Activated CD8-positive, alpha-beta memory T cell treated with anti-CD3 and anti-CD28 coated beads, Interleukin-2, amount 50 U/mL, for 24 hours (primary cell): ENCODE measurements around the gene ATP13A2.

Source experiments
- DNase-seq: peaks from one replicate; pipeline ENCODE4 v3.0.0-alpha.2; 2020; ENCODE audit errors: extremely low read depth

ATP13A2 gene

DNA sequence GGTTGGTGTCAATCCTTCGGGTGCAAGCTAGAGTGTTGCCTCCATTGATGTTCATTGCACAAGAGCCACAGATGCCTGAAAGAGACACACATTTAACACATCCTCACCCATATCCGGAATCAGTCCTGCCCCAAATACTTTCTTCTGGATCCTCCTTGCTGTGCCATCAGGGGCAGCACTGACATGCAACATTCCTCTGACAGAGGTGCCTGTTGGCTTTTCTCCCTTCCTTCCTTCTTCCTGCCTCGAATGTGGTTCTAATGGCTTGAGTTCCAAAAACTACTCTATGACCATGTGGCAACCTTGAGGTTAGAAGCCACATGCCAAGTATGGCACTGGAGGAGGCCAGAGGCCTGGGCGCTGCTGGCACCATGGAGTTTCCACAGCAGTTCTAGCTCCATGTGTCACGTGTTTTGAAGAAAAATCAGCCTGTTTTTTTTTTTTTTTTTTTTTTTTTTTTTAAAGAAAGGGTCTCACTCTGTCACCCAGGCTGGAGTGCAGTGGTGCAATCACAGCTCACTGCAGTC is 17.0 kb upstream of the ATP13A2 start:
- DNase-seq, result no peak

DNA sequence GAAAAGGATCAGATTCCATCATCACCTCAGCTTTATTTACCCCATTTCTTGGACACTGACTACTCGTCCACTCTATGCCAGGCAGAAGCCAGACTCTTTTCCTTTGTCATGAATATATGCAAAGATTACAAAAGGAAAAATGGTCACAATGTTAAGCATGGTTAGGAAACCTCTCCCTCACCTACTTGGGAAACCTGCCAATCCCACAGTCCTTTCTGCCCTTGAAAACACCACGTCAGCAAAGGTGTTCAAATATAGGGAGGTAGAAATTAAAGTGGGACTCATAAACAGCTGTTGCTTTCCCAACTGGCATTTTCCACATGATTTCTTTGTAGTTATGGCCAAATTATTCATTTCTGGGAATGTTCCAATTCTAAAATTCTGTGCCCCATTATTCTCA is 16.2 kb upstream of the ATP13A2 start:
- no peak for DNase-seq

DNA sequence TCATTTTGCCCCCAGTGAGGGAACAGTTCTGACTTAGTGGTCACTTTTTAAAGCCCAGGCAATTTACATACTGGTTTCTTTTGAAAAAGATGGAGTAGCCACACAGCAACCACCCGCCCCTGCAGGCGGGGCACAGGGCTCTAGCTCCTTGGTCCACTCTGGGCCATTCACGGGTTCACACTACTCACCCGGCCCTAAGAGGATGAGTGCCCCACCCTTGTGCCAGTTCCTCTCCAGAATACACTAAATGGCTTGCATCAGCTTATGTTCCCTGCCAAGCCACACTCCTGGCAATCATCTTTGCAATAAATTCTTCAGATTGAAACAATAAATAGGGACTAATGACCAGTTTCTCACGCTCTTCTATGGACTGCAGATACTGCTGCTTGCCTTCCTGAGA is 15.7 kb upstream of the ATP13A2 start:
- no peak for DNase-seq

DNA sequence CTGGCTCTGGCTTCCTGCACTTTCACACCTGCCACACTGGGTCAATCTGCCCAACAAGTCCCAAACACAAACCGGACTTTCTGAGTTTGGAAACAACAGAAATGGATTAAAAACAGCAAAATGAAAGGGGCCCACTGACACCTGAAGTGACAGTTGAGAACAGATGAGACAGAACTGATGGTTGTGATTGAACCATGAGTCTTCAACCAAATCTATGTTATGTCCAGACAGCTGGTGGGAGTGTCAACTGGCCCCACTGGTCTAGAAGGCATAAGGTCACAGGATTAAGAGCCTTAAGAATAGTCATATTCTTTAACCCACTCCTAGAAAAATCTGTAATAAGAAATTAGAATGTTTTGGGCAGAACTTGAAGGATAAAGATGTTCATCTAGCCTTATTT is 13.0 kb upstream of the ATP13A2 start:
- DNase-seq, result no peak

DNA sequence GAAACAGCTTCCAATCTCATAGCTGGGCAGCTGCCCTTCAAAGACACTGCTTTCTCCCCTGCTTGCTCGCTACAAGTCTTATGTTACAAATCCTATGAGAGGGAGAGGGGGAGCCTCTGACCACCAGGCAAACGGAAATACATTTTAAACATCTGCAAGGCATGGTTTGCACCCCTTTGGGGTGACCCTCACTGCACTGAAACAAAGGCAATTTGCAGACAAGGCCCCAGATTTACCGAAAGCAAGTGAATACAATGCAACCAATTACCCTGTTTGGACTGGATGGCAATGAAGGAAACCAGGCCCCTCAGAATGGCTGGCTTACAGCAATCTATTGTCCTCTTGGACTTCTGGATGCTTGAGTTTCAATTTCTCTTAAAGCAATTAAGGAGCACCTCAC is 11.8 kb upstream of the ATP13A2 start:
- DNase-seq, result no peak

DNA sequence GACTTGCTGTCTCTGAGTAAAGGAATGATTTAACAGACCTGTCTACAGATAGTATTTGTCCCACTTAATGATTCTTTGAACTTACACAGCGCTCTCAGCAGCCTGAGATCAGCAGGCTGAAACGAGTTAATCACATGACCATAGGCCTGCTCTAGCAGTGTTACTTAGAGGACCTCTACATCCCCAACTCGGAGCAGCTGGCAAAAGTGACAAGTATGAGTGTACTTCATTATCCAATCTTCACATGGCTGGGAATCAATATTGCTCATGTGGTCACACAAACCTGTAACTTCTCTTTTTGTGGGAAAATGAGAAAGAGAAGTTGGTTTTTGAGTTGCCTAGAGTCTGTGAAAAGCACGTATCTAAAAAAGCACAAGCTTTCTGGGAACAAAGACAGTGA is 11.4 kb upstream of the ATP13A2 start:
- no peak for DNase-seq

DNA sequence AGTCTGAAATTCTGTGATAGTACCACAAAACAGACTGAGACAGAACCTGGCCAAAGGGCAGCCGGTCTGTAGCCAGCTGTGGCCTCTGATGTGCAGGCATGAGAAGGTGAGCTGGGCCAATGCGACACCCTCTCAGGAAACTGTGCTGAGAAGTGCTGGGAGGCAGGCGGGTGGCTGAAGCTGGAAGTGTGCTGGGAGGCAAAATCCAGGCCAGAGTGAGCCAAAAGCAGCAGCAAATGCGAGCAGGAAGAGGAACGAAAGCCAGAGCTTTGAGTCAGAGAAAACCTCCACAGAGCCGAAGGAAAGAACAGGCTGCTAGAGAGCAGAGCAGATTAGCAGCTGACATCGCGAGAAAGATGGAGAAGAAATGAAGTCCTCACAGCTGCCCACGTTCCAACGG is 10.2 kb upstream of the ATP13A2 start:
- DNase-seq, result no peak

DNA sequence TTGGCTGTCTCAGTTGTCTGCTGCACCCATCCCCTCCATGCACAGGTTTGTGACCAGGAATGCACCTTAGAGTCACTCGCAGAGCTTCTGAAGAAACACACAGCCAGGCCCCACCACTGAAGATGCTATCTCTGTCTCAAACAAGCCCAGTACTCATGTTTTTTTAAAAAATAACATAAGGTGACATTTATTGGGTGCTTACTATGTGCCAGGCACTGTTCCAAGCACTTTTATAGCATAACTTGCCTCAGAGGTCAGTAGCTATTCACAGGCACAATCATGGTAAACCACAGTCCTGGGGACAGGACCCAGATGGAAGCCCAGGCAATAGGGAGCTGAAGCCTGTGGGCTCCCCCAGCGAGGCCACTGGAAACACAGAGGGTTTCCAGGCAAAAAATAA is 8.8 kb upstream of the ATP13A2 start:
- DNase-seq, result no peak

DNA sequence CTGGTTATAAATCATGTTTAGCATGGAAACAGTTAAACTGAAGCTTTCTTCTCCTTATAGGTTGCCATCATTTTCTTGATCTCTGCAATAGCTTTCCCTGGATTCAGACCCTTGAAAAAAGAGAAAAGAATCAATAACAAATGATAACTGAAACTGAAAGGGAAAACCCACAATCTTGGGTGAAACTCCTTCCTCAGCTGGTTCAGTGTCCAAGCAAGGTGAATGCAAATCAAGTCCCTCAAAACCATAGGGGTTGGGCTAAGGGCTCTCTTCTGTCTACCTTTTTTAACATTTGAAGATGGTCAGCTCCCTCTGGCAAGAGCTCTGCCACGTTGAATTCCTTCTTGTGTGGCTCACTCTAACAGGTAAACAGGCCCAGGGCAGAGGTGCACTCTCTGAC is 7.1 kb upstream of the ATP13A2 start:
- no peak for DNase-seq

DNA sequence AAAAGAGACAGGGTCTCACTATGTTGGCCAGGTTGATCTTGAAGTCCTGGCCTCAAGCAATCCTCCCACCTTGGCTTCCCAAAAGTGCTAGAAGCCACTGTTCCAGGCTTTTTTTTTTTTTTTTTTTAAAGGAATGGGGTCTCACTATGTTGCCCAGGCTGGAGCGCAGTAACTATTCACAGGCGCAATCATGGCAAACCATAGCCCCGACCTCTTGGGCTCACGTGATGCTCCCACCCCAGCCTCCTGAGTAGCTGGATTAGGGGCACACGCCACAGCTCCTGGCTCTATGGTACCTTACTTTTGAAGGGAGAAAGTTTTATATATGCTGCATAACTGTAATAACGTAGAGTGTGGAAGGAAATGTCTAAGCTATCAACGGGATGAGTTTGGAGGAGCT is 5.7 kb upstream of the ATP13A2 start:
- no peak for DNase-seq

DNA sequence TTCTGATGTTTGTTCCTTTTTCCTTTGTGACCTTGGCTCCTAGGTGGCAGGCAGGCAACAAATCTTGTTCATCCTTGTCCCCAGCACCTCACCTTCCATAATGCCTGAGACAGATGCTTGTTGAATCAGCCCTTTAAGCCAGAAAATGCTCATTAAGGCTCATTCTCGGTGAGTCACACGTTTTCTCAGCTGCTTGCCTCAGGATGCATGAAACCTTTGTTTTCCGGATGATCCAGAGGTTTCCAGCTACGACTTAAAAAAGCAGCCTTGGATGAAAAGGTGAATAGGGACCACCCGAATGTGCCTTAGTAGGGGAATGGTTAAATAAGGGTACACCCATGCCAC is 4.6 kb upstream of the ATP13A2 start:
- DNase-seq, result no peak

DNA sequence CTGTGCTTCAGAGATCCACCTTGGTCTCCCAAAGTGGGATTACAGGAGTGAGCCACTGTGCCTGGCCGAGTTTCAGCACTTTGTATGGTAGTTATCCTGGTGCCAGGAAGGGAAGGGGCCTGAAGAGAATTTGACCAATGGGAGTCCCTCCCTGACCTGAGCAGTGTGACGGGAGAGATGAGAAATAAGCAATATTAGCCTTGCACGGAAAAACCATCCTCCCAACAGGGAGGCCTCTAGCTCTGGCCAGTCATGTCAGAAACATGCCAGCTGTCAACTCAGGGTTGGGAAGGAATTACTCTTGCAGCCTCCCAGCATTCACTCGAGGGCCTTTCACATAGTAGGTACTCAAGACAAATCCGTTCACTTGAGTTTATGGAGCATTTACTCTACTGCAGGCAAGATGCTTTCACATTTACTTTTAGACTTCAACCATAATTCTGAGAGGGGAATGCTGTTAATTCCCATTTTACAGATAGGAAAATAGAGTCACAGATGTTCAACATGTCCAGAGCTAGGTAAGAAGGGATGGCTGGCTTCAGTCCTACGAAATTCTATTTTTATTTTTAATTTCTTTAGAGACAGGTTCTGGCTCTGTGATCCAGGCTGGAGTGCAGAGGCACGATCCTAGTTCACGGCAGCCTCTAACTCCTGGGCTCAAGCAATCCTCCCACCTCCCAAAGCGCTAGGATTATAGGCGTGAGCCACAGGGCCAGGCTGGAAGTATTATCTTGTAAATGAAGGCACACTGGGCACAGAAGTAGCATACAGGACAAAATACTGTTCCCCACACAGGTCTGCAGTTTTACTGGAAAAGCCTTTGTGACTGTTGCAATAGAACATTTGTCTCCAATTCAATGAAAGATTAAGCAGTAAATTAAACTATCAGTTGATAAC is 3.2 kb upstream of the ATP13A2 start:
- DNase-seq, result no peak

DNA sequence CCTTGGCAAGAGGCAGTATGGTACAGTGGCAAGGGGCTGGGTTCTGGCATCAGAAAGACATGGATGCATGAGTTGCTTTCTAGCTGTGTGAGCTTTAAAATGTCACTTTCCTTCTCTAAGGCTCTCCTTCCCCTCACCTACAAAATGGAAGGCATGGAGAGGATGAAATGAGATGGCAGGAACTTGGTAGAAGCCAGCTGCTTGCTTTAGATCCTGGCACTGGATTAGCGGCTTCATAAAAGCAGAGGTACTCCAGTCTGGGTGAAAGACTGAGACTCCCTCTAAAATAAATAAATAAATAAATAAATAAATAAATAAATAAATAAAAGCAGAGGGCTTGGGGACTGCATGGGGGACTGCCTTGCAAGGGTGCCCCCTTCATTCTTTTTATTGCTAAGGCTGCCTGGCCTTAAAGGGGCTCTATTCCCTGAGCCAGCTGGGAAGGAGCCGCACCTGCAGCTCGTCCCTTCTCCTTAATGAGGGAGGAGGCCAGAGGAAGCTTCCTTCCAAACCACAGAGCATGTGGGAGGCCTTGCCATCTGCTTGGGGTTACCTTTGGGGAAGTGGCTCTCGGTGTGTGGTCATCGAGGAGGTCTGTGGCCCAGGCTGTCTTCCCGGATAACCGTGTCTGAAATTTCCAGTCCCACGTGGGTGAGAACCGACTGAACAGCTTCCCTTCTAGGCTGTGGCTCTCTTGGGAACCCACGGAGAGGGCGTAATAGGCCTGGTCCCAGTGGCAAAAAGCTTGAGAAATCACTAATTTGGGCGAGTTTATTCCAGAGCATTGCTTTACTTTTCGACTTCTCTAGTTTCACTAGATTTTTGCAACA is 2.0 kb upstream of the ATP13A2 start:
- no peak for DNase-seq

DNA sequence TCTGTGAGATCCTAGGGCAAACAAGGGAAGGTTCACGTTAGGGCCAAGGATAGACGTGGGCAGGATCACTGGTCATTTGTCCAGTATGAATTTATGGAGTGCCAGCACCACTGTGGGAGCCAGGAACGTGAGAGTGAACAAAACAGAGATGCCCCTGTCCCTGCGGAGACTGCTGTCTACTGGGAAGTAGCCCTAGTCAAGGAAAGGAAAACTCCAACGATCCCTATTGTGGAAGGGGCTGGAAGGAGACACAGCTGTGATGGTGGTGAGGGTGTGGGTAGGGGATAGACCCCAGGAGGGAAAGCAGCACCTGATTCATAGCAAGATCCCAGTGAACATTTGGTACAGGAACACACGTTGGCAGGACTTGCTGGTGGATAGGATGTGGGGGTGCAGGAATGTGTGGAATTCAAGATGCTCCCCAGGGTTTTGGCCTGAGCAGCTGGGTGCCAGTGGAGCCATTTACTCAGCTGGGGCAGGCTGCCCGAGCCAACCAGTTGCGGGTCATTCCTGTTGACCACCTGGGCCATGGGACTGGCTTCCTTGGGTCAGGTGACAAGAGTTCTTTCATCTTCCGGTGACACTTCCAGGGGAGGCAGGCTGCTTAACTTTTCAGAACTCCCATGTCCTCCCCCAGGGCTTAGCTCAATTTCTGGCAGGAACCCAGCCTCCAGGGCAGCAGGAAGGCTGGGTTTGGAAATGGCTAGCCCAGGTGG is 1.2 kb upstream of the ATP13A2 start:
- no peak for DNase-seq

DNA sequence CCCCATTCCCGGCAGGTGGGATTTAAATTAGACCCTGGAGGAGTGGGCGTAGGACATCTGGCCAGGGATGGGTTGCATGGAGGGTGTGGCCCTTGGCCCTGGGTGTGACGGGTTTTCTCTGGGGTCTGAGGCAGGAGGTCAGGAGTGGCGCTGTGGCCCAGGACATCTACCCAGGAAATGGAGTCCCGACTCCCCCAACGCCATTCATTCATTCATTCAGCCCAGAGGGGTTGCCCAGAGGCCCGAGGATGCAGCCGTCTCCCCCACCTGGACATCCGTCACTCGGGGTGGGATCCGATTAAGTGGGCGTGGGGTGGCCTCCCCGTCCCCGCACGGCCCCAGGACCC is 663 bp downstream of the ATP13A2 start:
- DNase-seq, result no peak

DNA sequence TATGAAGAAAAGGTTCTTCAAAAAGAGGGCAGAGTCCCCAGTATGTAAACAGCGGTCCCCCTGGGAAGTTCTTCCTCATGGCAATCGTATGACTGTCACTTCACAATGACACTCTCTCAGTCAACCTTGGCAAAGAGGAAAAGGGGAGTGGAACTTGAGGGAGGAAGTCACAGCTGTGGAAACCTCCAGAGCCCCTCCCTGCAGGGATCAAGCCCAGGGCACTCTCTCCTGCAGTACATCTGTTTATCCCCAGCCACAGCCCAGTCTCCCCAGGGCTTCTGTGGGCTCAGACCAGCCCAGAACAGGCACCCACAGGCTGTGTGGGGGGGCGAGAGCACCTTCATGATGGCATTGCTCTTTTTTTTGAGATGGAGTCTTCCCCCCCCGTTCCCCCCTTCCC is 2.0 kb downstream of the ATP13A2 start:
- no peak for DNase-seq

DNA sequence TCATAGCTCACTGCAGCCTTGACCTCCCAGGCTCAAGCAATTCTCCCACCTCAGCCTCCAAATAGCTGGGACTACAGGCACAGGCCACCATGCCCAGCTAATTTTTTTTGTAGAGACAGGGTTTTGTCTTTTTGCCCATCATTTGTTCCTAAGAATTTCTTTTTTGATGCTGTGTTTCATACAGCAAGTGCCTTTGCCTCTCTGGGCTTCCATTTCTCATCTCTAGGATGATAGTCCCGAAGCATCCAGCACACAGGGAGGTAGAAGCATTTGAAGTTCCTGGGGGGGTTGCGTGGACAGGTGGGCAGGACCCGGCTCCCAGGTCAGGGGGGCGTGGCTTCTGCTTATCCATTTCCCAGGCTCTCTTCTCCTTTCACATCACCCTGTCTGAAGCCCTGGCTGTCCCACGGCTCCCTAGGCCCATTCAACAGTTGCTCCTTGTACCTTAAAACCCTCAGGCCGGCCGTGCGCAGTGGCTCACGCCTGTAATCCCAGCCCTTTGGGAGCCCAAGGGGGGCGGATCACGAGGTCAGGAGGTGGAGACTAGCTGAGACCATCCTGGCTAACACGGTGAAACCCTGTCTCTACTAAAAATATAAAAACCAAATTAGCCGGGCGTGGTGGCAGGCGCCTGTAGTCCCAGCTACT is 3.4 kb downstream of the ATP13A2 start:
- DNase-seq, result no peak

DNA sequence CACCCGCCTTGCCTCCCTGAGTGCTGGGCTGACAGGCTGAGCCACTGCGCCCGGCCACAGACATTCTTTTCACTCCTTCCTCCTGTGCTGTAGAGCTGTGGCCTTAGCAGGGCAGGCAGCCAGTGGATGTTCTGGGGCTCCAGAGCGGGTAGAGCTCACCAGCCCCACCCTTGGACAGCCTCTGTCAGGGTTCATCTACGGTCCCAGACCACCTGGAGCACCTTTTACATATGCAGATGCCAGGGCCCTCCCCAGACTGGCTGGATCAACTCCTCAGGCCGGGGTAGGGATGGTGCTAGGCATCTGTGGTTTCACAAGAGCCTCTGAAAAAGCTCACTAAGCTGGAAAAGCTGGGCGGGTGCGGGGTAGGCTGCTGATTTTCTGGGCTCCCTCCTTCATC is 4.6 kb downstream of the ATP13A2 start:
- no peak for DNase-seq

DNA sequence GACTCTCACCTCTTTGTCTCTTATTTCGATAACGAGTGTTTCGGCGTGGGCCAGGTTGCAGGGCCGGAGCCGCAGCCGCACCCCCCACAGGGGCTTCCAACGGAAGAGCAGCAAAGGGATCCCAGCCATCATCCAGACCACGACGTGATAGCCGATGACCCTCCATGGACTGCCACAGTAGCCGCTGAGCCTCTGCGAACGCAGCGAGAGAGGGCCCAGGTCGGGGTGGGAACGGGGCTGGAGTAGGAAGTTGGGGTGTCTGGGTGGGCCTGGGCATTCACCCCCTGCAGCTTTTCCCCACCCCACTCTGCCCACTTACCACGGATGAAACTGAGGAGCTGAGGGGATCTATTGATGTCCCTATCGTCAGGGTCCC is 6.4 kb downstream of the ATP13A2 start:
- no peak for DNase-seq

DNA sequence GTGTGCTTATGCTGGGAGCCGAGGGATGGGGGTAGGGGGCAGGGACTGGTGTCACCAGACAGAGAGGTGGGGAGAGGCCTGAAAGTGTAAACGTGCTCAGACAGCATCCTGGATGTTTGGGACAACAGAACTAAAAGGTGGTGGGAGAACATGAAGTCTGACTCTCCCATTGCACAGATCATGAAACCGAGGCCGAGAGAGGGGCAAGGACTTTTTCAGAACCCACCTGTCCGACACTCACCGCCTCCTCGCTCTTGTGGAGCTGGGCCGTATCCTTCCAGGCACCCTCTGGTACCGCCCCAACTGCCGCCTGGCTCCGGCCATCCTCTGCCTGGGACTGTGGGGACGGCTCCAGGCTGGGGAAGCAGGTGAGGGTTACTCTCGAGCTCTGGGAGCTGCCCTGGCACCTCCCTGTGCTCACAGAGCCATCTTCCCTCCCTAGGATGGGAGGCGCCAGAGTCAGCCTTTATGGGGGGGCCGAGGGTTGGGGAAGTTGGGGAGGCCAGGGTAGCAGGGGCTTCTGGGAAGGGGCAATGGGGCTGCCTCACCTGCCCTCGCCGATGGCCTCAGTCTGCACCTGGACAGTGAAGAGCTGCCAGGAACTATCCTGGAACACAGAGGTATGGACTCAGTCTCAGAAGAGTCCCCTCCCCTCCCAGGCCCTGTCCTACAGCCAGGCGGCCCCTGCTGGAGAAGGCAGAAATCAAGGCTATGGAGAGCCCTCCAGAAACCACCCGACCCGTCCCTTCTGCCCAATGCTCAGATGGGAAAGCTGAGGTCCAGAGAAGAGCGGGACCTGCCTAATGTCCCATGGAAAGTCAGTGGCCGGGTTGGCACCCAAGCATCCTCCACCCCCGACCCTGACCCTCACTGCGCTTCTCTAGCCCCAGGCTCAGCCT is 7.0 kb downstream of the ATP13A2 start:
- no peak for DNase-seq

DNA sequence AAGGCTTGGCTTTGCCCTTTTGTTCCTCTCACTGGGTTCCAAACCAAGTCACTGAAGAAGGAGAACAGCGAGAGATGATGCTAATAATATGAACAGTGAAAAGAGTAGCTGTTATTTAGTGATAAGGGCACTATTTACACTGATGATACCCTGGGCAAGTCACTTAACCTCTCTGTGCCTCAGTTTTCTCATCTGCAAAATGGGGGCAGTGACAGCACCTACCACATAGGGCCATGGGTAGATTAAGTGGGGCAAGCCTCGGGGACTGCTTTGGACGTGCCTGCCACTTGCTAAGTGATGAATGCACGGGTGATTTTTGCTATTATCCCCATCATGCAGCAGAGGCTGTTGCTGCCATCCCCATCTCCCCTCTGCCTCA is 9.2 kb downstream of the ATP13A2 start:
- no peak for DNase-seq
